ENCODE data around the gene POMC. TPM values are rescaled to one million over a fixed set of nuclear protein-coding genes. Genes with fewer than 3 reads are reported as not detected.

Gene POMC
- total and polyA plus RNA-seq, 2 of the 13 experiments (the other 11 are each of a cell fraction or from before 2014, with no cell fraction given), result not detected

DNA sequence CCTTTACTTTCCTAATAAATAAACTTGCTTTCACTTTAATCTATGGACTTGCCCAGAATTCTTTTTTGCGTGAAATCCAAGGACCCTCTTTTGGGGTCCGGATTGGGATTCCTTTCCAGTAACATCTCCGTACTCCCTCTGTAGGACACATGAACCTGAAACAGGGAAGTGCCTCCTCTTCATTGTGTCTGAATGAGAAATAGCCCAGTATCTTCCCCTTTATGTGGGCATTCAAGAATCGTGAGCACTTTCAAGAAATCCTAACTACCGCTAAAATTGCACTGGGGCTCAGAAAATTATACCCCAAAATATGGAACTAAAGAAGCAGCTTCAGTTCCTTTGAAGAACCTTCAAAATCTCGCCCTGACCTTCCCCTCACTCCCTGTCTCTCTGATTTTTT, 7.8 kb upstream of the POMC start:
- no peak for FAIRE-seq
- Histone ChIP-seq H3K9ac (ENCODE audit: insufficient read depth, low read depth, low read length) (no peak overlapping the region), H2AFZ (ENCODE audit: low read length) (no peak overlapping the region), H3K4me2 (ENCODE audit: low read depth, low read length) (no peak overlapping the region), H3K9me3 (ENCODE audit: low read length) (no peaks in the 10 kb centered on the region), H4K20me1 (ENCODE audit: insufficient read depth, low read length) (no peaks in the 10 kb centered on the region), H3K4me3 (replicated peaks in 1 of 3; ENCODE audit: insufficient read depth in 1 of 3, low read depth in 2 of 3, low read length in 3 of 3) (no peak overlapping the region), H3K27me3 (ENCODE audit: control insufficient read depth in 1 of 2, insufficient read depth in 2 of 2, low read length in 2 of 2) (peaks cover 6 to 30% of the 10 kb centered on the region in 2 experiments; a peak in 3 of 5 replicates), H3K79me2 (ENCODE audit: insufficient read depth, low read length) (no peaks in the 10 kb centered on the region), H3K27ac (ENCODE audit: extremely low read length, insufficient read depth, low read length) (no peak overlapping the region), H3K36me3 (replicated peaks in 1 of 2; ENCODE audit: control insufficient read depth in 1 of 2, insufficient read depth in 2 of 2, low read length in 2 of 2) (no peaks in the 10 kb centered on the region), H3K4me1 (ENCODE audit: insufficient read depth, low read length) (peaks cover 7% of the 10 kb centered on the region)
- CTCF ChIA-PET (ENCODE audit: low intra/inter-chr PET ratio, low total read pairs), result no interaction called here
- no peak for TF ChIP-seq POGZ (CRISPR knock-in tag; IDR thresholded peaks at IDR 0.05)
- no peak for ATAC-seq
- no TSS peak for BruUV-seq (replicated peaks)
- POLR2A ChIA-PET, result no interaction called here
- DNase-seq (ENCODE audit: low spot score), result no peak
- in situ Hi-C loops (cut with HindIII; ENCODE audit: extremely low pct_ligation_motif_present, low pct_unique_long_range_greater_than_20kb) (no loop called here), intact Hi-C loops (cut with micrococcal nuclease; ENCODE audit: unreplicated experiment) (no loop called here)
- WGBS (ENCODE audit: low lambda C conversion rate), result 25% methylated on average over 6 of the region's 6 CpGs

DNA sequence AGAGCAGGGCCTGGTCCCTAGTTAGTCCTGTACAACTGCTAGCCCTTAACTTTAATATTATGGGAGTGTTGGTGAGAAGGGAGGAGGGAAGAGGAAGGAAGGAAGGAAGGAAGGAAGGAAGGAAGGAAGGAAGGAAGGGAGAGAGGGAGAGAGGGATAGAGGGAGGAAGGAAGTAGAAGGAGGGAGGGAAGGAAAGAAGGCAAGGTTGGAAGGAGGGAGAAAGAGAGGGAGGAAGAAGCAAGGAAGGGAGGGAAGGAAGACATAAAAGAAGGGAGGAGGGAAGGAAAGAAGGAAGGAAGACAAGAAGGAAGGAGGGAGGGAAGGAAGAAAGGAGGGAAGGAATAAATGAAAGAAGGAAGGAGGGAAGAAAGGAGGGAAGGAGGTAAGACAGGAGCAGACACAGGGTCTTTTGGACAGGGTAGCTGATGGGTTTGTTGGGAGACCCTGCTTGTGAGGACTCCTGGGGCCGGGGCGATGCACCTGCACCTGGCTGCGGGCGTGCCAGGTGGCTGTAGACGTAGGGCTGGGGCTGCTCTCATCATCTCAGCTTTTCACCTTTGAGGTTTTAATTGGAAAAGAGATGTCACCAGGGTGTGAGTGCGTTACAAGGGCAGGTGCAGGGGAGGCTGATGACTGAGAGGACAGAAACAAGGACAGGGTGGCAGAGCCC, 5.9 kb upstream of the POMC start:
- Histone ChIP-seq H3K27me3 (ENCODE audit: control insufficient read depth in 1 of 2, insufficient read depth in 2 of 2, low read length in 2 of 2) (peaks cover 9 to 40% of the 10 kb centered on the region in 2 experiments; a peak in 4 of 5 replicates), H3K36me3 (replicated peaks in 1 of 2; ENCODE audit: control insufficient read depth in 1 of 2, insufficient read depth in 2 of 2, low read length in 2 of 2) (no peaks in the 10 kb centered on the region), H4K20me1 (ENCODE audit: insufficient read depth, low read length) (no peaks in the 10 kb centered on the region), H3K9ac (ENCODE audit: insufficient read depth, low read depth, low read length) (no peak overlapping the region), H3K9me3 (ENCODE audit: low read length) (no peaks in the 10 kb centered on the region), H3K4me3 (replicated peaks in 1 of 3; ENCODE audit: insufficient read depth in 1 of 3, low read depth in 2 of 3, low read length in 3 of 3) (no peak overlapping the region), H3K27ac (ENCODE audit: extremely low read length, insufficient read depth, low read length) (no peak overlapping the region), H3K4me2 (ENCODE audit: low read depth, low read length) (no peak overlapping the region), H2AFZ (ENCODE audit: low read length) (no peak overlapping the region), H3K4me1 (ENCODE audit: insufficient read depth, low read length) (peaks cover 7% of the 10 kb centered on the region), H3K79me2 (ENCODE audit: insufficient read depth, low read length) (no peaks in the 10 kb centered on the region)
- intact Hi-C loops (cut with micrococcal nuclease; ENCODE audit: unreplicated experiment), result no loop called here
- POLR2A ChIA-PET, result no interaction called here
- 14% methylated on average over 6 of the region's 6 CpGs for WGBS (ENCODE audit: low lambda C conversion rate)
- DNase-seq (ENCODE audit: low spot score) (no peak), FAIRE-seq (no peak), ATAC-seq (no peak)
- TF ChIP-seq FOXA1 (IDR thresholded peaks at IDR 0.05), result peak; percentile 23; the same call in 1 of the 2 replicates
- TF ChIP-seq FOXA1 (CRISPR knock-in tag; IDR thresholded peaks at IDR 0.05), result no peak
- no peak for TF ChIP-seq FIP1L1 (IDR thresholded peaks at IDR 0.05; ENCODE audit: borderline replicate concordance, insufficient read depth, low read depth, low read length)
- TF ChIP-seq PCBP2 (optimal IDR thresholded peaks at IDR 0.05; ENCODE audit: low read depth, low read length, poor library complexity, severe bottlenecking), result peak; percentile 84
- TF ChIP-seq PLRG1 (conservative IDR thresholded peaks at IDR 0.05), result 0 out of 2 replicates have a peak, but pooled peaks have one; percentile 63
- peak; percentile 84; the same call in 1 of the 2 replicates for TF ChIP-seq NONO (IDR thresholded peaks at IDR 0.05)
- no peak for TF ChIP-seq NONO (CRISPR knock-in tag; conservative IDR thresholded peaks at IDR 0.05)
- TF ChIP-seq FOXK2 (IDR thresholded peaks at IDR 0.05), result 0 out of 2 replicates have a peak, but pooled peaks have one; percentile 31
- TF ChIP-seq, protein P1, sequence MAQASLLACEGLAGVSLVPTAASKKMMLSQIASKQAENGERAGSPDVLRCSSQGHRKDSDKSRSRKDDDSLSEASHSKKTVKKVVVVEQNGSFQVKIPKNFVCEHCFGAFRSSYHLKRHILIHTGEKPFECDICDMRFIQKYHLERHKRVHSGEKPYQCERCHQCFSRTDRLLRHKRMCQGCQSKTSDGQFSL (CRISPR knock-in tag; IDR thresholded peaks at IDR 0.05), result no peak
- TF ChIP-seq NFKB2 (CRISPR knock-in tag; IDR thresholded peaks at IDR 0.05; ENCODE audit: borderline replicate concordance), result no peak
- TF ChIP-seq, protein P2, sequence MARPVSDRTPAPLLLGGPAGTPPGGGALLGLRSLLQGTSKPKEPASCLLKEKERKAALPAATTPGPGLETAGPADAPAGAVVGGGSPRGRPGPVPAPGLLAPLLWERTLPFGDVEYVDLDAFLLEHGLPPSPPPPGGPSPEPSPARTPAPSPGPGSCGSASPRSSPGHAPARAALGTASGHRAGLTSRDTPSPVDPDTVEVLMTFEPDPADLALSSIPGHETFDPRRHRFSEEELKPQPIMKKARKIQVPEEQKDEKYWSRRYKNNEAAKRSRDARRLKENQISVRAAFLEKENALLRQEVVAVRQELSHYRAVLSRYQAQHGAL (CRISPR knock-in tag; IDR thresholded peaks at IDR 0.05; ENCODE audit: not compliant biosample characterization), result no peak
- CTCF ChIA-PET (ENCODE audit: low intra/inter-chr PET ratio, low total read pairs), result no interaction called here
- in situ Hi-C loops (cut with HindIII; ENCODE audit: extremely low pct_ligation_motif_present, low pct_unique_long_range_greater_than_20kb), result no loop called here
- no TSS peak for BruUV-seq (replicated peaks)

All from HepG2 (cell line).